Stimulated activated CD4-positive, alpha-beta T cell treated with anti-CD3 and anti-CD28 coated beads, TNF-alpha, amount 100 ng/mL, for 1 hour (primary cell): ENCODE data around the gene SEMA6C.
"Not testable (repeated sequence)": the region's sequence is repeated elsewhere in the genome, so short reads cannot be mapped to it uniquely, and the experiment has no call there.

ENCODE experiments used
- DNase-seq, 3 donors: peaks; one replicate each; pipeline ENCODE4 v3.0.0-alpha.2; 2020; ENCODE audit warnings: low read depth in 3 of 3, low spot score in 1 of 3

SEMA6C gene

GRCh38 chr1:151130987-151131586 lies 15.3 kb downstream of the SEMA6C start:
- peak; percentile 24 to 60 (median 52) for DNase-seq

DNA sequence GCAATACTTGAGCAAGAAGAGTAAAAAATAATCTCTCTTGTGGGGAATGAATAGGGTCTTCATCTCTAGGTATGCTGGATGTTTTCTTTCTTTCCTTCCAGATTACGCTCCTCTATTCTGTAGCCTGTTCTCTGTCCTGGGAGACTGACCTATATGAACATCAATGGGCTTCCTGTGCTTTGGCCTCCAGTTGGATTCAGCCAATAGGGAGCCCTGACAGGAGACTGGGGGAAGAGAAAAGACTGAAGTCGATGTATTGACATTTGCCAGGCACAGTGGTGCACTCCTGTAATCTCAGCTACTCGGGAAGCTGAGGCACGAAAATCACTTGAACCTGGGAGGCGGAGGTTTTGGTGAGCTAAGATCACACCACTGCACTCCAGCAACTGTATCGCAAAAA lies 17.6 kb downstream of the SEMA6C start:
- DNase-seq, result no peak

DNA sequence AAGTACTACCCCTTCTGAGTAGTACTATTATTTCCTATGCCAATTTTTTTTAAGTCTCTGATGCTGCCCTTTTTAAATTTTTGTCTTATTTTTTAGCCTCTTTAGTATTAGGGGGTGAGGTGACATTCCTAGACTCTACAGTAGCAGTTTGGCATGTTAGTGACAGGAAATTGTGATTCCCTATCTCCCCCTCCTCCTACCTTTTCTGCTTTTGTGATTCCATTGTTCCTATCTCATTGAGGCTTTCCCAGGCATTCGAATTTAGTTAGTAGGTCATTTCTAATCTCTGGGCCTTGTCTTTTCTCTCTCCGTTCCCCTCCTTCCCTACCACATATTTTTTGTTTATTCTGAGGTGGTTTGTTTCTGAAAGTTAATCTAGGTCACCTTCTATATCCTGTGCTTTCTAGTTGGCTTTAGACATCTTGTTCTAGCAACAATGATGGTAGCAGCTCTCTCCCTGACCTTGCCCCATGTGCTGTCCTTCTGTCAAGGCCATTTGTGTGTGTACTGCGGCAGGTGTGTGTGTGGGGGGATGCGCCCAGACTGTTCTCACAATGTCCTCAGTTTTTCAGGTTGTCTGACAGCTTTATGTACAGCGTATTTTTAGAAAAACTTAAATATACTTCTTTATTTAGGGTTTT lies 21.5 kb downstream of the SEMA6C start:
- no peak for DNase-seq

DNA sequence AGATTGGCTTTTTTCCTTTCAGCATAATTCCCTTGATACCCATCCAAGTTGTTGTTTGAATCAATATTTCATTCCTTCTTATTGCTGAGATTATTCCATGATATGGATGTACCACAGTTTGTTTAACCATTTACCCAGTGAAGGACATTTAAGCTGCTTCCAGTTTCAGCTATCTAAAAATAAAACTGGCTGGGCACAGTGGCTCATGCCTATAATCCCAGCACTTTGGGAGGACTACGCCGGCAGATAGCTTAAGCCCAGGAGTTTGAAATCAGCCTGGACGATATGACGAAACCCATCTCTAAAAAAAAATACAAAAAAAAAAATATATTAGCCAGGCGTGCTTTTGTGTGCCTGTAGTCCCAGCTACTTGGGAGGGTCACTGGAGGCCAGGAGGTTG lies 32.6 kb downstream of the SEMA6C start:
- no peak for DNase-seq

DNA sequence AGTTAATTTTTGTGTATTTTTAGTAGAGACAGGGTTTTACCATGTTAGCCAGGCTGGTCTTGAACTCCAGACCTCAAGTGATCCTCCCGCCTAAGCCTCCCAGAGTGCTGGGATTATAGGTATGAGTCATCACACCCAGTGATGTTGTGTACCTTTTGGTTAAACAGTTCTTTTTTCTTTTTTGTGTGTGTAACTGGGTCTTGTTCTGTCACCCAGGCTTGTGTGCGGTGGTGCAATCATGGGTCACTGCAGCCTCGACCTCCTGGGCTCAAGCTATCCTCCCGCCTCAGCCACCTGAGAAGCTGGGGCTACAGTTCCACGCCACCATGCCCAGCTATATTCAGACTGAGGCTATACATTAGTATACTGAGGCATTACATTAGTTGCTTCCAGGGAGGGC lies 38.1 kb downstream of the SEMA6C start:
- DNase-seq, result no peak

DNA sequence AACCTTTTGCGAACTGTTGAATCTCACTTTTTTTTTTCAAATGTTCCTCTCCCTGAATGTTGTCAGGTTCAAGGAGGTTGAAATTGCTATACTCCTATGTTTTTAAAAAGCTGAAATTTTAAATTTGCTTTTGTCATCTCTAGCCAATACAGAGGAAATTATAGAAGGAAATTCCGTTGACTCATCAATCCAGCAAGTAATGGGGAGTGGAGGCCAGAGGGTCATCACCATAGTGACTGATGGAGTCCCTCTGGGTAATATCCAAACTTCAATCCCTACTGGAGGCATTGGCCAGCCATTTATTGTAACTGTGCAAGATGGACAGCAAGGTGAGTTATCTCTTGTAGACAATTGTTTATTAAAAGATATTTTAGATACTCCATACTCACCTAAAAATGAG lies 39.5 kb downstream of the SEMA6C start:
- DNase-seq, result no peak

- no peak for DNase-seq
Measured at GRCh38 chr1:151104630-151105029, 41.8 kb downstream of the SEMA6C start.

DNA sequence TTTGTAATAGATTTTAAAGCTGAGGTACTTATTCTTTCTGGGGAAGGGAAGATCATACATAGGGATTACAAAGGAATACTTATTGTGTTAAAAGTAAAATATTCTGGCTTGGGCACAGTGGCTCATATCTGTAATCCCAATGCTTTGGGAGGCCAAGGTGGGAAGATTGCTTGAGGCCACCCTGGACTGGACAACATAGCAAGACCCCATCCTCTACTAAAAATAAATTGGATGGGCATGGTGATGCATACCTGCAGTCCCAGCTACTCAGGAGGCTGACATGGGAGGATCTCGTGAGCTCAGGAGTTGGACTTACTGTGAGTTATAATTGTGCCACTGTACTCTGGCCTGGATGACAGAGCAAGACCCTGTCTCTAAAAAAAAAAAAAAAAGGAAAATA lies 48.3 kb downstream of the SEMA6C start:
- DNase-seq, result no peak

GRCh38 chr1:151097426-151097825 lies 49.0 kb downstream of the SEMA6C start:
- DNase-seq, result not testable (repeated sequence)

DNA sequence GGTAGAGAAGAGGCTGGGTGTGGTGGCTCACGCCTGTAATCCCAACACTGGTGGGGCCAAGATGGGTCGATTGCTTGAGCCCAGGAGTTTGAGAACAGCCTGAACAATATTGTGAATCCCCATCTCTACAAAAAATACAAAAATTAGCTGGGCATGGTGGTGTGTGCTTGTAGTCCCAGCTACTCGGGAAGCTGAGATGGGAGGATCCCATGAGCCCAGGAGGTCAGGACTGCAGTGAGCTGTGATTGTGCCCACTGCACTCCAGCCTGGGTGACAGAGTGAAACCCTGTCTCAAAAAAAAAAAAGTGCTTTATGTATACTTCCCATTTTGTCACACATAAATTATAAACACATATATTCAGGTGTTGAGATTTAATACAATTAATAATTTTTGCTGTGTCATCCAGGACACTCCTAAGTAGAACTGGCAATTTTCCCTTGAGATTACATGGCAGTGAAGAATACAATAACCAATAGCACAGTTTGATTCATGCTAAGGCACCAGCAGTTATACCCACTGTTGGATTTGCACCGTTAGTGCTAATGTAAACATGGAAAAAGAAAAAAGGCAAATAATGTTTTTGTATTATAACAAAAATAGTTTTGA lies 60.4 kb downstream of the SEMA6C start:
- no peak for DNase-seq
